Spleen (tissue), 11 donors: ENCODE data around the gene C22orf39. TPM values are rescaled to one million over a fixed set of nuclear protein-coding genes. Genes with fewer than 3 reads are reported as not detected.
"Not testable (repeated sequence)": the region's sequence is repeated elsewhere in the genome, so short reads cannot be mapped to it uniquely, and the experiment has no call there.

Experiments used
- DNase-seq: peaks from one replicate; pipeline ENCODE4 v3.0.0-alpha.2; 2020
- H3K27ac ChIP-seq, 8 donors: fragments of 200-600 bp; sonication (generic) in 7 of 8; 1 replicate in 4 of 8; 2 replicates in 4 of 8; pipeline versions ENCODE4 v1.5.0 to v1.8.0; 2016 to 2021; ENCODE audit warnings: inconsistent platforms in 4 of 8, mild to moderate bottlenecking in 4 of 8, moderate library complexity in 1 of 8
- H3K27me3 ChIP-seq, 7 donors: fragments of 200-600 bp; sonication (generic) in 6 of 7; replicated peaks in 1 of 7; 1 replicate in 4 of 7; 2 replicates in 3 of 7; pipeline versions ENCODE4 v1.5.0 to v1.8.0; 2016 to 2021; ENCODE audit warnings: inconsistent platforms in 3 of 7, mild to moderate bottlenecking in 1 of 7
- H3K36me3 ChIP-seq, 6 donors: fragments of 200-600 bp; sonication (generic) in 5 of 6; 1 replicate in 4 of 6; 2 replicates in 2 of 6; pipeline versions ENCODE4 v1.5.0 to v1.8.0; 2016 to 2021; ENCODE audit warnings: inconsistent platforms in 2 of 6
- H3K4me1 ChIP-seq, 6 donors: fragments of 200-600 bp; sonication (generic) in 5 of 6; 1 replicate in 3 of 6; 2 replicates in 3 of 6; pipeline versions ENCODE4 v1.5.0 to v1.8.0; 2016 to 2021; ENCODE audit warnings: inconsistent platforms in 3 of 6
- H3K4me3 ChIP-seq, 8 donors: fragments of 200-600 bp; sonication (generic) in 7 of 8; 1 replicate in 4 of 8; 2 replicates in 4 of 8; pipeline versions ENCODE4 v1.5.0 to v1.8.0; 2016 to 2021; ENCODE audit warnings: inconsistent platforms in 4 of 8, mild to moderate bottlenecking in 4 of 8, moderate library complexity in 2 of 8
- H3K9me3 ChIP-seq, 8 donors: fragments of 200-600 bp; sonication (generic) in 7 of 8; 1 replicate in 4 of 8; 2 replicates in 4 of 8; pipeline versions ENCODE4 v1.5.0 to v1.8.0; 2016 to 2021; ENCODE audit warnings: inconsistent platforms in 4 of 8
- POLR2A ChIP-seq, 3 donors: fragments of 450-650 bp; IDR thresholded peaks; one replicate each; pipeline ENCODE4 v1.5.1; 2017; ENCODE audit warnings: antibody characterized with exemption in 3 of 3, mild to moderate bottlenecking in 1 of 3
- POLR2AphosphoS5 ChIP-seq, 3 donors: sonication (generic); formaldehyde crosslinking; IDR thresholded peaks; one replicate each; pipeline ENCODE4 v1.5.1; 2017; ENCODE audit warnings: antibody characterized with exemption in 3 of 3
- WGBS, 5 donors: extraction: QIAGEN DNeasy Blood & Tissue Kit in 3 of 5; methylation state at CpG; one replicate each; pipeline versions ENCODE4 v1.1.5 to v1.1.7; 2013 to 2018; 5-methylcytosine and 5-hydroxymethylcytosine counted together
- intact Hi-C: fragments of 100-400 bp; cut with DNase I; formaldehyde crosslinking; loops from one replicate; pipeline ENCODE4 v1.15.0; 2023; ENCODE audit warnings: low total_unique reads
- polyA plus RNA-seq, 3 donors: library from polyadenylated mRNA; stranded (reverse); fragments of 200-250 nt; gene quantifications; one replicate each; pipeline ENCODE4 v1.2.1, GENCODE V29; 2013
- total RNA-seq, 7 donors: library from RNA; depleted of rRNA in 3 of 7; stranded (reverse); fragments of >200 nt in 3 of 7; fragmentation: NEBNext Ultra II Directional in 4 of 7; extraction: Animal tissue kit (Norgen Biotek cat#: 25700) in 4 of 7; gene quantifications; one replicate each; pipeline versions ENCODE4 v1.1.0 to v1.2.1, GENCODE V29; 2016 to 2021
- TF ChIP-seq, protein P1 (sequence below), 11 experiments: fragments of 200-600 bp in 7 of 11; fragments of 450-650 bp in 4 of 11; sonication (generic) in 4 of 11; IDR thresholded peaks in 8 of 11; conservative IDR thresholded peaks in 3 of 11; 1 replicate in 7 of 11; 2 replicates in 4 of 11; pipeline versions ENCODE4 v1.4.0 to v1.8.0; 2016 to 2021; ENCODE audit warnings: antibody characterized with exemption in 11 of 11, inconsistent platforms in 4 of 11, mild to moderate bottlenecking in 1 of 11
- donor health status: healthy with polysubstance abuse.
- donor health status: DM: no; HTN: no; CAD: no; lungs with moderate emphysema.
- donor health status: DM: no; HTN: no; CAD: no.
- donor health status: Bipolar disorder and iron deficiency.
- donor health status: healthy.
- donor health status: DM: no; HTN: no; CAD: no.
- donor health status: DM: yes; HTN: yes; CAD: no.

C22orf39 gene
- total and polyA plus RNA-seq, 10 donors, result 28.8 to 48.8 (median 37.6) TPM

DNA sequence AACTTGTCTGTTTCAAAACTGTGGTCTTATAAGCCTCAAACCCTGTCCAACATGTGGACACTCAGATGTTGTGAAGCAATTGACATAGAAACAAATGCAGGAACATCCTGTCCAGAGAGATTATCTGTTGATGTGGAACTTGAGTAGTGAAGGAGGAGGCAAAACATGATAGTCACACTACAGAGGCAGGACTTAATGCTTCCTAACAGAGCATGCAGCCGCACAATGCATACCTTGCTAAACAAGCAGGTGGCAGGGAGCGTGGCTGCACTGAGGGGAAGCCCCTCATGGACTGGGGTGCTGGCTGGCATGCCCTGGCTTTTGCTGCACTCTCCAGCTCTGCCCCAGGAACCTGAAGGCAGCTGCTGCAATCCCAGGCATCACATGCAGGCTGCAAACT, 5.3 kb downstream of the C22orf39 start:
- intact Hi-C loops, result loop anchor here (10.0 kb wide), 1 partner anchor 147 kb away; the partner anchor contains the start of gene CLTCL1
- Histone ChIP-seq H3K27ac (no peak overlapping the region), H3K27me3 (no peaks in the 10 kb centered on the region), H3K36me3 (peaks cover 0 to 71% (median 26%) of the 10 kb centered on the region in 6 donors), H3K4me1 (peaks cover 10 to 65% (median 28%) of the 10 kb centered on the region in 6 donors), H3K4me3 (no peak overlapping the region), H3K9me3 (no peaks in the 10 kb centered on the region)
- 86 to 98% (median 89%) methylated on average over 2 of the region's 2 CpGs for WGBS, 5 donors
- TF ChIP-seq POLR2A (IDR thresholded peaks at IDR 0.05) (no peak), POLR2AphosphoS5 (IDR thresholded peaks at IDR 0.05) (no peak)
- TF ChIP-seq, protein P1, sequence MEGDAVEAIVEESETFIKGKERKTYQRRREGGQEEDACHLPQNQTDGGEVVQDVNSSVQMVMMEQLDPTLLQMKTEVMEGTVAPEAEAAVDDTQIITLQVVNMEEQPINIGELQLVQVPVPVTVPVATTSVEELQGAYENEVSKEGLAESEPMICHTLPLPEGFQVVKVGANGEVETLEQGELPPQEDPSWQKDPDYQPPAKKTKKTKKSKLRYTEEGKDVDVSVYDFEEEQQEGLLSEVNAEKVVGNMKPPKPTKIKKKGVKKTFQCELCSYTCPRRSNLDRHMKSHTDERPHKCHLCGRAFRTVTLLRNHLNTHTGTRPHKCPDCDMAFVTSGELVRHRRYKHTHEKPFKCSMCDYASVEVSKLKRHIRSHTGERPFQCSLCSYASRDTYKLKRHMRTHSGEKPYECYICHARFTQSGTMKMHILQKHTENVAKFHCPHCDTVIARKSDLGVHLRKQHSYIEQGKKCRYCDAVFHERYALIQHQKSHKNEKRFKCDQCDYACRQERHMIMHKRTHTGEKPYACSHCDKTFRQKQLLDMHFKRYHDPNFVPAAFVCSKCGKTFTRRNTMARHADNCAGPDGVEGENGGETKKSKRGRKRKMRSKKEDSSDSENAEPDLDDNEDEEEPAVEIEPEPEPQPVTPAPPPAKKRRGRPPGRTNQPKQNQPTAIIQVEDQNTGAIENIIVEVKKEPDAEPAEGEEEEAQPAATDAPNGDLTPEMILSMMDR (IDR thresholded peaks at IDR 0.05 in 8 of 11, conservative IDR thresholded peaks at IDR 0.05 in 3 of 11), result no peak
- DNase-seq, result no peak

DNA sequence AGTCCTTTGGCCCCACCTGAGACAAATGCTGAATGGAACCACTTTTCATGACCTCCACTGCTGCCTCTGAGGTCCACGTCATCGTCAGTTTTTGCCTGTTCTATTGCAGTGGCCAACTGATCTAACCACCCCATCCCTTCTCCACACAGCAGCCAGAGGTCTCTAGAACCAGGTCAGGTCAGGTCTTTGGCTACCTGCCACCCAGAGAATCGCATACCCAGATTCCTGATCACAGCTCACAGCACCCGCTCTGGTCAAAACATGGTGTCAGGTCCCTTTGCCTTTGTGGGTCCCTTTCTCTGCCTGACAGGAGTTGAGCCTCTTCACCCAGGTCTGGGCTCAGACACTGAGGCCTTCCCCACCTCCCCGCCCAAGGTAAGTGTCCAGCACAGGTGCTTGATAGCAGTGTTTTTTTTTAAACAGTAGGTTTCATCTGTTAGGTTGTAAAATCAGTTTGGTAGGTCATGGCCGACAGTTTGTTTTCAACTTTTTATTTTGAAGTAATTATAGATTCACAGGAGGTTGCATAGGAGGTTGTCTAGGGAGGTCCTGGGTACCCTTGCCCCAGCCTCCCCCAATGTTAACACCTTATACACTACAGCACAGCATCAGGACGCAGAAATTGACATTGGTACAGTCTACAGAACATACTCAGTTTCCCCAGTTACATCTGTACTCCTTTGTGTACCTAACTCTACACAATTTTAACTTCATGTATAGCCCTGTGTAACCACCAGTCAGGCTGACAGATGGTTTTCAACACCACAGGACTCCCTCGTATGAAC, 6.9 kb downstream of the C22orf39 start:
- TF ChIP-seq, protein P1 (IDR thresholded peaks at IDR 0.05 in 8 of 11, conservative IDR thresholded peaks at IDR 0.05 in 3 of 11), result no peak
- TF ChIP-seq POLR2A (IDR thresholded peaks at IDR 0.05), result no peak
- TF ChIP-seq POLR2AphosphoS5 (IDR thresholded peaks at IDR 0.05), result no peak
- no peaks in the 10 kb centered on the region for H3K9me3 ChIP-seq
- WGBS, 5 donors, result 79 to 95% (median 91%) methylated on average over 7 to 8 of the region's 8 CpGs
- no peak for DNase-seq
- no peak overlapping the region for H3K27ac ChIP-seq
- intact Hi-C loops, result loop anchor here (10.0 kb wide), 1 partner anchor 146 kb away; the partner anchor contains the start of gene CLTCL1
- peaks cover 0 to 54% (median 16%) of the 10 kb centered on the region in 6 donors for H3K4me1 ChIP-seq
- no peak overlapping the region for H3K4me3 ChIP-seq
- H3K27me3 ChIP-seq, result no peaks in the 10 kb centered on the region
- H3K36me3 ChIP-seq, result peaks cover 0 to 87% (median 36%) of the 10 kb centered on the region in 6 donors

DNA sequence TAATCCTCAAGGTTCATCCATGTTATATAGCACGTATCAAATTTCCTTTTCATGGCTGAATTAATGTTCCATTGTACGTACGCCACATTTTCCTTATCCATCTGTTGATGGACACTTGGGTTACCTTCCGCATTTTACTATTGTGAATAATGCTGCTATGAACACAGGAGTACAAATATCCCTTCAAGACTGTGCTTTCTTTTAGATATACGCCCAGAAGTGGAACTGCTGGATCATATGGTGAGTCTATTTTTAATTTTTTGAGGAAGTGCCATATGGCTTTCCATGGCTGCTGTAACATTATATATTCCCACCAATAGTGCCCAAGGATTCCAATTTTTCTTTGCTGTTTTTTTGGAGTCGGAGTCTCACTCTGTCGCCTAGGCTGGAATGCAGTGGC, 9.2 kb downstream of the C22orf39 start:
- TF ChIP-seq POLR2A (IDR thresholded peaks at IDR 0.05) (no peak), POLR2AphosphoS5 (IDR thresholded peaks at IDR 0.05) (no peak)
- TF ChIP-seq, protein P1 (IDR thresholded peaks at IDR 0.05 in 8 of 11, conservative IDR thresholded peaks at IDR 0.05 in 3 of 11), result no peak
- Histone ChIP-seq H3K9me3 (no peaks in the 10 kb centered on the region), H3K27ac (no peak overlapping the region), H3K27me3 (no peaks in the 10 kb centered on the region), H3K36me3 (peaks cover 0 to 86% (median 36%) of the 10 kb centered on the region in 6 donors), H3K4me1 (peaks cover 2 to 54% (median 23%) of the 10 kb centered on the region in 6 donors), H3K4me3 (no peak overlapping the region)
- intact Hi-C loops, result no loop called here
- DNase-seq, result no peak
- 86 to 95% (median 90%) methylated on average over 7 of the region's 7 CpGs for WGBS, 5 donors

DNA sequence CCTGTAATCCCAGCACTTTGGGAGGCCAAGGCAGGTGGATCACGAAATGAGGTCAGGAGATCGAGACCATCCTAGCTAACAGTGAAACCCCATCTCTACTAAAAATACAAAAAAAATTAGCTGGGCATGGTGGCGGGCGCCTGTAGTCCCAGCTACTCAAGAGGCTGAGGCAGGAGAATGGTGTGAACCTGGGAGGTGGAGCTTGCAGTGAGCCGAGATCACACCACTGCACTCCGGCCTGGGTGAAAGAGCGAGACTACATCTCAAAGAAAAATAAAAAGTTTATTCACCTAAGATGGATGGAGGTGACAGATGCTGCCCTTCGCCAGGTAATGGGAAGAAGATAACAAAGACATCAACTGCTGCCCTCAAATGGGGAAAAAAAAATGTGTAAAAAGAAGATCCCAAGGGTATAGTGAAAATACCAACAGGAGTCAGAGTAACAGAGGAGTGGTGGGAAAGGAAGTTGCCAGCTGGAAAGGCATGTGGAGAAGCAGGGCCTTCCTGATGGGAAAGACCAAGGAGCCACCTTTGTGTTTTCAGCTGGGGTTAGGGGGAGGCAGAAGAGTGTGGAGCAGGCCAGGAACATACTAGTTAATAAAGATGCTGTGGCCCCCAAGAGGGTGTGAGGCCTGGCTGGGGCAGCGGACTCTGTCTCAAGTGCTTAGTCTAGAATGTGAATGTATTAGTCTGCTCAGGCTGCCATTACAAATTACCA, 10.9 kb downstream of the C22orf39 start:
- 91 to 96% (median 95%) methylated on average over 9 of the region's 9 CpGs for WGBS, 5 donors
- H3K36me3 ChIP-seq, result peaks cover 0 to 73% (median 34%) of the 10 kb centered on the region in 6 donors
- not testable (repeated sequence) for DNase-seq

More for the DNA sequence above, 10.9 kb downstream of the C22orf39 start:
- H3K27ac ChIP-seq, H3K9me3 ChIP-seq, H3K4me3 ChIP-seq, H3K27me3 ChIP-seq, intact Hi-C loops: not testable (repeated sequence)
- H3K4me1 ChIP-seq, result peaks cover 6 to 46% (median 28%) of the 10 kb centered on the region in 6 donors
